ENCODE data around the gene DNAJB2.
"Not testable (repeated sequence)": the region's sequence is repeated elsewhere in the genome, so short reads cannot be mapped to it uniquely, and the experiment has no call there.

Gene DNAJB2

DNA sequence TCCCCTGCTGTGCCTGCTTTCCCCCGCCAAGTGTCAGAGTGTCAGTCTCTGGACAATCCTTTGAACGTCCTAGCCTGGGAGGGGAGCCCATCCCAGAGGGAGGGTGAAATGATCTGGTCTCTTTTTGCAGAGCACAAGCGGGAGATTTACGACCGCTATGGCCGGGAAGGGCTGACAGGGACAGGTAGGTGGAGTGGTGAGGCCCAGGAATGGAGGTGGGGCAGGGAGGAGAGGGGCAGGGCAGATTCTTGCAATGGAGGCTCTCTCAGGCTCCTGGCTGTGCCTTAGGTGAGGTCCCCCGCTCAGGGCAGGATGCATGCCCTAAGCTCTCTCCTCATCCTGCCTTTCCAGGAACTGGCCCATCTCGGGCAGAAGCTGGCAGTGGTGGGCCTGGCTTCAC is 2.4 kb downstream of the DNAJB2 start:
- no peaks in the 10 kb centered on the region for H3K36me3 ChIP-seq (ENCODE audit: control insufficient read depth, insufficient read depth, low read length)
- no peak overlapping the region for H3K9ac ChIP-seq (ENCODE audit: low read length)
- H3K4me1 ChIP-seq (ENCODE audit: control insufficient read depth, insufficient read depth, low read length), result peaks cover 28% of the 10 kb centered on the region
- no peaks in the 10 kb centered on the region for H3K27me3 ChIP-seq (ENCODE audit: control insufficient read depth, insufficient read depth, low read length)
- H3K9me3 ChIP-seq (ENCODE audit: control insufficient read depth, low read length), result no peaks in the 10 kb centered on the region
- no peak overlapping the region for H3K4me3 ChIP-seq (ENCODE audit: low read length)

DNA sequence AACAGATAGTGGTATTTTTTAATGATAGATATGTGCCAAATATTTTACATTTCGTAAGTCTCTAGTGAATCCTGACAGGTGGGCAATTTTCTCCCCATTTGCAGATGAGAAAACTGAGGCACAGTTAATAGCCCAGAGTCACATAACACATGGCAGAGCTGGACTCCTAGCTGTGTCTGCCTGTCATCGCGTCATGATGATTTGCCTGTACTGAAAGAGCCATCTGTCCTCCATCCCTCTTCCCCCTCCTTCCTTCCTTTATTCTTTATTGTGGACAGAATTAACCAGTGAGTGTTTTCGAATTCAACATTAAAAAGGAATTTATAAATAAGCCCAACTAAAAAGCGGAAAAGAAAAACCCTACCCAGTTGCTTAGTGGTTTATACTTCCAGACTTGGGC is 3.2 kb downstream of the DNAJB2 start:
- H3K9ac ChIP-seq (ENCODE audit: low read length), result no peak overlapping the region
- H3K9me3 ChIP-seq (ENCODE audit: control insufficient read depth, low read length), result no peaks in the 10 kb centered on the region
- no peak overlapping the region for H3K4me3 ChIP-seq (ENCODE audit: low read length)
- peaks cover 27% of the 10 kb centered on the region for H3K4me1 ChIP-seq (ENCODE audit: control insufficient read depth, insufficient read depth, low read length)
- H3K36me3 ChIP-seq (ENCODE audit: control insufficient read depth, insufficient read depth, low read length), result no peaks in the 10 kb centered on the region
- no peaks in the 10 kb centered on the region for H3K27me3 ChIP-seq (ENCODE audit: control insufficient read depth, insufficient read depth, low read length)

DNA sequence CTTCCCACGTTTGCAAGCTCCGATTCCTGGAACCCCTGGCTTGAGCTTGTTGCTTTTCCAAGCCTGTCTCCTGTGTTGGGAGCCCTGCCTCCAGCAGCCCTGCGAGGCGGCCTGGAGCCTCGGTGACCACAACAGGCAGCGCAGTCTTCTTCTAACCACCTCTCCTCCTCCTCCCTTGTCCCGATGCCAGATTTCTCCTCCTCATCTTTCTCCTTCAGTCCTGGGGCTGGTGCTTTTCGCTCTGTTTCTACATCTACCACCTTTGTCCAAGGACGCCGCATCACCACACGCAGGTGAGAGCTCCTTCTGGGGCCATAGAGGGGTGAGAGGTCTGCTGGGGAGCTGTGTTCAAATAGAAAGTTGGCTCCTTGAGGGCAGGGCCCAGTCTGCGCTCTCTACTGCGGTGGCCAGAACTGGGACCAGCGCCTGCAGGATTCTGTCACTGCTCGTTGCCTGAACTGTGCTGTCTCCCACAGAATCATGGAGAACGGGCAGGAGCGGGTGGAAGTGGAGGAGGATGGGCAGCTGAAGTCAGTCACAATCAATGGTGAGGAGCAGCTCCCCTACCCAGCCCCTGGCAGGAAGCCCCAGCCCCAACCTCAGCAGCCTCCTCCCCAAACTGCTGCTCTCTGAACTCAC is 3.9 kb downstream of the DNAJB2 start:
- peaks cover 21% of the 10 kb centered on the region for H3K4me1 ChIP-seq (ENCODE audit: control insufficient read depth, insufficient read depth, low read length)
- H3K9me3 ChIP-seq (ENCODE audit: control insufficient read depth, low read length), result no peaks in the 10 kb centered on the region
- no peak overlapping the region for H3K9ac ChIP-seq (ENCODE audit: low read length)
- H3K36me3 ChIP-seq (ENCODE audit: control insufficient read depth, insufficient read depth, low read length), result no peaks in the 10 kb centered on the region
- H3K27me3 ChIP-seq (ENCODE audit: control insufficient read depth, insufficient read depth, low read length), result no peaks in the 10 kb centered on the region
- no peak overlapping the region for H3K4me3 ChIP-seq (ENCODE audit: low read length)

DNA sequence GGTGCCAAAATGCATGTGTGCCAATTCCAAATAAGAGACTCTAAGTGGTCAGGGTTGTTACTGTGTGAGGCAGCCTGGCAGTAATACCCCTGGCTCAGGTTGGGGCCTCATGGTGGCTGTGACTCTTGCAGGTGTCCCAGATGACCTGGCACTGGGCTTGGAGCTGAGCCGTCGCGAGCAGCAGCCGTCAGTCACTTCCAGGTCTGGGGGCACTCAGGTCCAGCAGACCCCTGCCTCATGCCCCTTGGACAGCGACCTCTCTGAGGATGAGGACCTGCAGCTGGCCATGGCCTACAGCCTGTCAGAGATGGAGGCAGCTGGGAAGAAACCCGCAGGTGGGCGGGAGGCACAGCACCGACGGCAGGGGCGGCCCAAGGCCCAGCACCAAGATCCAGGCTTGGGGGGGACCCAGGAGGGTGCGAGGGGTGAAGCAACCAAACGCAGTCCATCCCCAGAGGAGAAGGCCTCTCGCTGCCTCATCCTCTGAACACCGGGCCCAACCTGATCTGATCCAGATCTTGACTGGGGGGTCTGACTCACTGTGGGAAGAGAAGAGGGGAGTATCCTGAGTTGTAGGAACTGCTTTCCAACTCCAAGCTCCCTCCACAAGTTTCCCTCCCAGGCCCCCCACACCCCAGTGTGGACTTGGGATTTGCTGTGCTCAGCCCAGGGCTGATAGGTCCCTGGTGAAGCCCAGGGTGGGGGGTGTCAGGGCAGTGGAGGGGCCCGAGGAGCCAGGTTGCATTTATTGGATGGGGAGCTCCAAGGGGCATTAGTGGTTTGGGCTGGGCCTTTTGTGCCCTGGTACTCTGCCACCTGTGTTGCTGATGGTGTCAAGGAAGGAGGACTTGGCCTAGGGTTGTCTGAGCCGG is 5.6 kb downstream of the DNAJB2 start:
- H3K36me3 ChIP-seq (ENCODE audit: control insufficient read depth, insufficient read depth, low read length), result no peaks in the 10 kb centered on the region
- no peak overlapping the region for H3K9ac ChIP-seq (ENCODE audit: low read length)
- H3K4me1 ChIP-seq (ENCODE audit: control insufficient read depth, insufficient read depth, low read length), result peaks cover 16% of the 10 kb centered on the region

DNA sequence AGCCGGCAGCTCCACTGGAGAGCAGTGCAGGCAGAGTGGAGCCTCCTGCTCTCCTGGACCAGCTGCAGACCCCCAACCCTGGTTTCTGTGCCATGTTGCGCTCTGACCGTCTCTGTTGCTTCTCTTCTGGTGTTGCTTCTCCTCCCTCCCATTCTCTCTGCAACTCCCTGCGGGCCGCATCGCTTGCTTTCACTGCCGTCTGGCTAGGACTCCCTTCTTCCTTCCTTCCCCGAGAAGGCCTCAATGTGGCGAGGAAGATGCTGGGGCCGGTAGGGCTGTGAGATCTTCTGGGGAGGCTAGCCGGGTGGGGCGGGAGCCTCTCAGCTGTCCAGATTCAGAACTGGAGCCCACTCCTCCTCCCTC is 6.2 kb downstream of the DNAJB2 start:
- no peaks in the 10 kb centered on the region for H3K9me3 ChIP-seq (ENCODE audit: control insufficient read depth, low read length)
- H3K4me1 ChIP-seq (ENCODE audit: control insufficient read depth, insufficient read depth, low read length), result peaks cover 11% of the 10 kb centered on the region
- no peak overlapping the region for H3K4me3 ChIP-seq (ENCODE audit: low read length)
- H3K27me3 ChIP-seq (ENCODE audit: control insufficient read depth, insufficient read depth, low read length), result no peaks in the 10 kb centered on the region
- no peaks in the 10 kb centered on the region for H3K36me3 ChIP-seq (ENCODE audit: control insufficient read depth, insufficient read depth, low read length)
- H3K9ac ChIP-seq (ENCODE audit: low read length), result no peak overlapping the region

More for the DNA sequence above, 5.6 kb downstream of the DNAJB2 start:
- no peak overlapping the region for H3K4me3 ChIP-seq (ENCODE audit: low read length)
- no peaks in the 10 kb centered on the region for H3K9me3 ChIP-seq (ENCODE audit: control insufficient read depth, low read length)
- no peaks in the 10 kb centered on the region for H3K27me3 ChIP-seq (ENCODE audit: control insufficient read depth, insufficient read depth, low read length)

DNA sequence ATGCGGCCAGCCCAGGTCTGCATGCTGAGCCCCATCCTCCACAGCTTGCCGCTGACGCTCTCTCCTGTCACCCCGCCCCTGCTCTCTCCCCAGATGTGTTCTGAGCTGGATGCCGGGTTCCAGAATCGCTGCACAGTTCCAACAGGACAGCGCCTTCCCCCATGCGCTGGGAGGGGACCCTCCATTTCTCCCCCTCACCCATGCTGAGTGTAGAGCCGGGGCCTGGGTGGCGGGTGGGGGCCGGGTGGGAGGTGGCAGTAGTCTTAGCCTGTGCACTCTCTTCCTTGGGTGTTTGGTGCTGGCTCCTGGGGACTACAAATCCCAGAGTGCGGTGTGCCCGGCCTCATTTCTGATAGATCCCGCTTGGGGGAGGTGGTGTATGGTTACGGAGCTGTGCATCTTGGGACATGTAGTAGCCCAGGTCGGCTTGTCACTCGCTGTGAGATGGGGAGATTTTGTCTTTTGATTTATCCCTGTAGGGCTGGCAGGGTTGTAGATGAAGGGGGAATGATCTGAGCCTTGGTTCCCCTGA is 6.8 kb downstream of the DNAJB2 start:
- peaks cover 10% of the 10 kb centered on the region for H3K4me1 ChIP-seq (ENCODE audit: control insufficient read depth, insufficient read depth, low read length)
- no peaks in the 10 kb centered on the region for H3K9me3 ChIP-seq (ENCODE audit: control insufficient read depth, low read length)
- H3K9ac ChIP-seq (ENCODE audit: low read length), result no peak overlapping the region
- H3K36me3 ChIP-seq (ENCODE audit: control insufficient read depth, insufficient read depth, low read length), result no peaks in the 10 kb centered on the region
- no peak overlapping the region for H3K4me3 ChIP-seq (ENCODE audit: low read length)
- H3K27me3 ChIP-seq (ENCODE audit: control insufficient read depth, insufficient read depth, low read length), result no peaks in the 10 kb centered on the region

DNA sequence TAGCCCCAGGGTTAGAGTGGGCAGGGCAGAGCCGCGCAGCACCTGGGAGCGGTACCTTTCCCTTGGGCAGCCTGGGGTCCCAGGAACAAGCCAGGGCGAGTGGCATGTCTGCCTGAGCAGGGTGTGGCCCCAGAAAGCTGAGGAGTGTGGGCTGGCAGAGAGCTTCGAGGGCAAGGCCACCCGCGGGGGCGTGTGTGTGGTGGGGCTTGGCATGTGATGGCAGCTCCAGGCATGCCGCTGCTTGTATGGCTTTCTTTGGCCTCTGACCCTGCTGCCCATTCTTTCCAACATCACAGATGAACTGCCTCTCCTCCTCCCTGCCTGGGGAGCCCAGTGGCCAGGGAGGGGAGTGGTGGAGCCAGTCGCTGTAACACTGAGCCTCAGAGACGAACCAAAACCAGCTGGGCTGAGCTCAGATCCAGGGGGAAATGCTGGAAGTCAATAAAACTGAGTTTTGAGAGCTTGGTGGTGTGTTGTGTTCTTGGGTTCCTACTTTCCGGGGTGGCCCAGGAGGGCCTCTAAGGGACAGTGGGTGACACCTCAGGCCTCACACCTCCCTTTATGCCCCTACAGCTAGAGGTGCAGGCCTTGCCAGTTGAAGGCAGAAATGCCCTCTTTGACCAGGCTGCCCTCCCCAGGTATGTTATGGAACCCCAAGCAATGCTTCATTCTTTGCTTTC is 7.4 kb downstream of the DNAJB2 start:
- H3K36me3 ChIP-seq (ENCODE audit: control insufficient read depth, insufficient read depth, low read length), result no peaks in the 10 kb centered on the region
- H3K9ac ChIP-seq (ENCODE audit: low read length), result no peak overlapping the region
- H3K9me3 ChIP-seq (ENCODE audit: control insufficient read depth, low read length), result no peaks in the 10 kb centered on the region
- peaks cover 10% of the 10 kb centered on the region for H3K4me1 ChIP-seq (ENCODE audit: control insufficient read depth, insufficient read depth, low read length)
- no peaks in the 10 kb centered on the region for H3K27me3 ChIP-seq (ENCODE audit: control insufficient read depth, insufficient read depth, low read length)
- no peak overlapping the region for H3K4me3 ChIP-seq (ENCODE audit: low read length)

DNA sequence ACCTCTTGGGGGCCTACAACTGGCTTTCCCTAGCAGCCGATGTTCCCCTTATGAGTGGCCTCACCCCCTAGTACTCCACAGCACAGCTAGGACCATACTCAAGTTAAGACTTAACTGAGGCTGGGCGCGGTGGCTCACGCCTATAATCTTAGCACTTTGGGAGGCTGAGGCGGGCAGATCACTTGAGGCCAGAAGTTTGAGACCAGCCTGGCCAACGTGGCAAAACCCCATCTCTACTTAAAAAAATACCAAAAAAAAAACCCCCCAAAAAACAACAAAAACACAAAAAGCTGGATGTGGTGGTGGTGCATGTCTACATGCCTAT is 7.9 kb downstream of the DNAJB2 start:
- H3K36me3 ChIP-seq (ENCODE audit: control insufficient read depth, insufficient read depth, low read length); H3K4me1 ChIP-seq (ENCODE audit: control insufficient read depth, insufficient read depth, low read length); H3K27me3 ChIP-seq (ENCODE audit: control insufficient read depth, insufficient read depth, low read length); H3K9ac ChIP-seq (ENCODE audit: low read length); H3K9me3 ChIP-seq (ENCODE audit: control insufficient read depth, low read length); H3K4me3 ChIP-seq (ENCODE audit: low read length): not testable (repeated sequence)

DNA sequence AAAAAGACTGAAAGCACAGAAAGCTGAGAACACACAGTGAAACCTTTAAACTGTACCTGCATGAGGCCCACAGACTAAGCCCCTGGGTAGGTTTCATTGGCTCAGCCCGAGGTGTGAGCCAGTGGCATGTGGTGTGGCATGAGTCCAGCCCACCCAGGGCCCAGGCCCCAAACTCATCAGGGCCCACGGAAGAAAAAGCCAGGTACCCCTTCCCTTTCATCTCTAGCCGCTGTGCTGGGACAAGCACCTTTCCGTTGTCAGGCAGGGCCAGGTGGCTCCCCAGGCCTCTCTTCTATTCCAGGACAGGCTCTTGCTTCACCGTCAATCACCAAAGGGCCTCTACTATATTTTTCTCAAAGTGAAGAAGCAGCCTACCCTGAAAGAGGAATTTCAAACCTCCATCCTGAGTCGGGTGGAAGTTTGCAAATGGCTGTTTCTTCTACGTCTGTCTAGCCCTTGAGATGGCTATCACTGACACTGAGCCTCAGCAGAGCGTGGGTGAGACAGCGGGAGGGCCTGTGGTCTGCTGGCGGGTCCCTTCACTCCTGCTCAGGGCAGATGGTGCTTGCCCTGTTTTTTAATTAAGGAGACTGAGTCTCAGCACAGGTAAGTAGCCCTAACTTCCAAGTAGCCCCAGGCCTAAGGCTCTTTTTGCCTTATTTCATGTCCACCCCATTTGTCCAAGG is 8.6 kb downstream of the DNAJB2 start:
- H3K36me3 ChIP-seq (ENCODE audit: control insufficient read depth, insufficient read depth, low read length), result no peaks in the 10 kb centered on the region
- no peaks in the 10 kb centered on the region for H3K9me3 ChIP-seq (ENCODE audit: control insufficient read depth, low read length)
- no peak overlapping the region for H3K4me3 ChIP-seq (ENCODE audit: low read length)
- no peak overlapping the region for H3K9ac ChIP-seq (ENCODE audit: low read length)
- H3K27me3 ChIP-seq (ENCODE audit: control insufficient read depth, insufficient read depth, low read length), result no peaks in the 10 kb centered on the region
- peaks cover 10% of the 10 kb centered on the region for H3K4me1 ChIP-seq (ENCODE audit: control insufficient read depth, insufficient read depth, low read length)

DNA sequence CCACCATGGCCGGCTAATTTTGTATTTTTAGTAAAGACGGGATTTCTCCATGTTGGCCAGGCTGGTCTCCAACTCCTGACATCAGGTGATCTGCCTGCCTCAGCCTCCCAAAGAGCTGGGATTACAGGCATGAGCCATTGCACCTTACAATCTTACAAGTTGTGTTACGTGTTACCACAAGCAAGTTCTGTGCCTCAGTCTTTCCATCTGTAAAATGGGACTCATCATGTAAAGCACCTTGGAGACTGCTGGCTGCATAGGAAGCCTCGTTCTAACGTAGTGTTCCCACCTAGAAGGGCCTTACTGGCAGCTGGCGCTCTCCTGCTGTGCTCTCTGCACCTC is 10.0 kb downstream of the DNAJB2 start:
- peaks cover 4% of the 10 kb centered on the region for H3K27me3 ChIP-seq (ENCODE audit: control insufficient read depth, insufficient read depth, low read length)
- no peak overlapping the region for H3K9ac ChIP-seq (ENCODE audit: low read length)
- peaks cover 12% of the 10 kb centered on the region for H3K4me1 ChIP-seq (ENCODE audit: control insufficient read depth, insufficient read depth, low read length)

DNA sequence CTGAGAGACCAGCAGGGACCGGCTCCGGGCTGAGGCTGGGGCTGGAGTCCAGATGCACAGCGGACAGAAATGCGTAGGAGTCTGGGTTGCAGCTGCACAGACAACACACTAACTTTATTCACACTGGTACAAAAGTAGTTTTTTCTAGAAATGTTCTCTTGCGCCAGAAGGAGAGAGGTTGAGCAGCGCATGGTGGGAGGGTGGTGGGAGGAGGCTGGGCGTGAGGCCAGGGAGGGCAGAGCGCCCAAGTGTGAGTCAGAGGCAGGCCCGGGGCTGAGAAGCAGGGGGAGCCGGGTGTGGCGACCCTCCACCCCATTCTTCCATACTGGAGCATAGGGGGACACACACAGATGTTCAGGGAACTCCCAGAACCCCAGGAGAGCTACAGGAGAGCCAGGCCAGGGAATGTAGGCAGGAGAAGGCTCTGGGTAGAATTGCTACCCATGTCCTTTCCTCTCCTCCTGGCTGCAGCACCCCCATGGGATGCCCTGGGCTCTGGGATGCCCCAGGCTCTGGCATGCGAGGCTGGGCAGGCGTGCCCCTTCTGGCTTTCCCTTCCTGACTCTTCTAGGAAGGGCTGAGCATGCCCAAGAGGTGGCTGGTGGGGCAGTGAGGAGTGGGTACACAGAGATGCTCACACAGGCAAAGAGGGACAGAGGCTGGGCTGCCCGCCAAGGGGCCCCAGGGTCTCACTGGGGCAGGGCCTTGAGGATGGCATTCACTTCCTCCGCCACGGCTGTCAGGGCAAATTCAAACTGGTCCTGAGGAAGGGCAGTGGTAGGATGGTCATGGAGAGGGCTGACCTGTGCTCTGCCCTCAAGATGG is 10.6 kb downstream of the DNAJB2 start:
- Histone ChIP-seq H3K36me3 (ENCODE audit: control insufficient read depth, insufficient read depth, low read length) (no peaks in the 10 kb centered on the region), H3K9me3 (ENCODE audit: control insufficient read depth, low read length) (no peaks in the 10 kb centered on the region), H3K4me1 (ENCODE audit: control insufficient read depth, insufficient read depth, low read length) (peaks cover 18% of the 10 kb centered on the region), H3K9ac (ENCODE audit: low read length) (no peak overlapping the region), H3K27me3 (ENCODE audit: control insufficient read depth, insufficient read depth, low read length) (peaks cover 7% of the 10 kb centered on the region), H3K4me3 (ENCODE audit: low read length) (no peak overlapping the region)

More for the DNA sequence above, 10.0 kb downstream of the DNAJB2 start:
- no peaks in the 10 kb centered on the region for H3K36me3 ChIP-seq (ENCODE audit: control insufficient read depth, insufficient read depth, low read length)
- H3K4me3 ChIP-seq (ENCODE audit: low read length), result no peak overlapping the region
- no peaks in the 10 kb centered on the region for H3K9me3 ChIP-seq (ENCODE audit: control insufficient read depth, low read length)
